KMS-11 (cell line): ENCODE data around the gene IL6R.
A peak's percentile ranks its signal among the peaks of the same experiment; 100 is the strongest.

Source experiments
- H2AFZ ChIP-seq: fragments of 200-600 bp; sonication (generic); 2 replicates; pipeline ENCODE4 v1.6.1; 2016; ENCODE audit warnings: antibody characterized with exemption, mixed run types, low read depth
- H3K27ac ChIP-seq: fragments of 200-600 bp; sonication (generic); 2 replicates; pipeline ENCODE4 v1.6.1; 2016; ENCODE audit warnings: mild to moderate bottlenecking, mixed run types
- H3K27me3 ChIP-seq: fragments of 200-600 bp; sonication (generic); 2 replicates; pipeline ENCODE4 v1.6.1; 2017; ENCODE audit warnings: mild to moderate bottlenecking, low read depth, mixed run types, moderate library complexity; ENCODE audit not compliant: insufficient read depth
- H3K36me3 ChIP-seq: fragments of 200-600 bp; sonication (generic); 2 replicates; pipeline ENCODE4 v1.6.1; 2017; ENCODE audit warnings: mild to moderate bottlenecking, mixed run types; ENCODE audit not compliant: insufficient read depth
- H3K4me1 ChIP-seq: fragments of 200-600 bp; sonication (generic); 2 replicates; pipeline ENCODE4 v1.6.1; 2016; ENCODE audit warnings: mild to moderate bottlenecking, low read depth, mixed run types; ENCODE audit not compliant: poor library complexity, severe bottlenecking
- H3K4me2 ChIP-seq: fragments of 200-600 bp; sonication (generic); 2 replicates; pipeline ENCODE4 v1.7.0; 2016; ENCODE audit warnings: mild to moderate bottlenecking, mixed run types
- H3K4me3 ChIP-seq: fragments of 200-600 bp; sonication (generic); IDR thresholded peaks from 2 replicates; pipeline ENCODE4 v1.6.1; 2017; ENCODE audit warnings: low read depth, low read length, mixed read lengths; ENCODE audit not compliant: insufficient read depth
- H3K79me2 ChIP-seq: fragments of 200-600 bp; sonication (generic); 2 replicates; pipeline ENCODE4 v1.6.1; 2016; ENCODE audit warnings: low read depth, mixed run types; ENCODE audit not compliant: insufficient read depth
- H3K9ac ChIP-seq: fragments of 200-600 bp; sonication (generic); 2 replicates; pipeline ENCODE4 v1.6.1; 2016; ENCODE audit warnings: mild to moderate bottlenecking, mixed run types
- H4K20me1 ChIP-seq: fragments of 200-600 bp; sonication (generic); 2 replicates; pipeline ENCODE4 v1.6.1; 2016; ENCODE audit warnings: mild to moderate bottlenecking, mixed run types; ENCODE audit not compliant: insufficient read depth
- TF ChIP-seq, protein P1 (sequence below): fragments of 200-600 bp; sonication (generic); conservative IDR thresholded peaks from 2 replicates; pipeline ENCODE4 v1.6.1; 2017; ENCODE audit warnings: low read depth, mild to moderate bottlenecking, antibody characterized with exemption, low read length, moderate library complexity, mixed read lengths

The IL6R gene

DNA sequence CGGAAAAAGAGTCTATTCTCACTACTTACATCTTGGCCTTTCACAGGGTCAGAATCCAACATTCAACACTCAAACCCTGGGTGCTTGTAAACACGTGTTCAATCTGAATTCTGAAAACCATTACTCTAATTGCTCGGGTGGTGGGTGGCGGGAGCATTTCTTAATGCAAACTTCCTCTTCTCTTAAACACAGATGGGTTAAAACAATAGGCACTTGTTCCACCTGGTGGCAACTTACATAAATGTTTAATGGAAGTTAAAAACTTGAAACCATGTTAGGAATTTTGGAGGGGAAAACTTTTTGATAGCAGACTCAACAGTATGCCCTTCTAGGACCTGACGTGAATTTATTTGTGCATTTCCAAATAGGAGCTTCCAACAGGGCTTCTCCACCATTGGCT is 73.5 kb downstream of the IL6R start:
- H3K9ac ChIP-seq: no peak overlapping the region
- no peak overlapping the region for H3K27ac ChIP-seq
- no peaks in the 10 kb centered on the region for H3K79me2 ChIP-seq
- H3K4me1 ChIP-seq: peaks cover 38% of the 10 kb centered on the region
- no peak overlapping the region; the same call in 1 of the 2 replicates for H3K4me2 ChIP-seq
- no peaks in the 10 kb centered on the region for H3K27me3 ChIP-seq
- no peaks in the 10 kb centered on the region for H4K20me1 ChIP-seq
- H3K4me3 ChIP-seq: no peak overlapping the region
- H3K36me3 ChIP-seq: no peaks in the 10 kb centered on the region
- no peak overlapping the region for H2AFZ ChIP-seq
- TF ChIP-seq, protein P1, sequence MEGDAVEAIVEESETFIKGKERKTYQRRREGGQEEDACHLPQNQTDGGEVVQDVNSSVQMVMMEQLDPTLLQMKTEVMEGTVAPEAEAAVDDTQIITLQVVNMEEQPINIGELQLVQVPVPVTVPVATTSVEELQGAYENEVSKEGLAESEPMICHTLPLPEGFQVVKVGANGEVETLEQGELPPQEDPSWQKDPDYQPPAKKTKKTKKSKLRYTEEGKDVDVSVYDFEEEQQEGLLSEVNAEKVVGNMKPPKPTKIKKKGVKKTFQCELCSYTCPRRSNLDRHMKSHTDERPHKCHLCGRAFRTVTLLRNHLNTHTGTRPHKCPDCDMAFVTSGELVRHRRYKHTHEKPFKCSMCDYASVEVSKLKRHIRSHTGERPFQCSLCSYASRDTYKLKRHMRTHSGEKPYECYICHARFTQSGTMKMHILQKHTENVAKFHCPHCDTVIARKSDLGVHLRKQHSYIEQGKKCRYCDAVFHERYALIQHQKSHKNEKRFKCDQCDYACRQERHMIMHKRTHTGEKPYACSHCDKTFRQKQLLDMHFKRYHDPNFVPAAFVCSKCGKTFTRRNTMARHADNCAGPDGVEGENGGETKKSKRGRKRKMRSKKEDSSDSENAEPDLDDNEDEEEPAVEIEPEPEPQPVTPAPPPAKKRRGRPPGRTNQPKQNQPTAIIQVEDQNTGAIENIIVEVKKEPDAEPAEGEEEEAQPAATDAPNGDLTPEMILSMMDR: peak; percentile 65

- Histone ChIP-seq H3K27me3 (no peaks in the 10 kb centered on the region), H3K36me3 (no peaks in the 10 kb centered on the region), H3K4me1 (peaks cover 38% of the 10 kb centered on the region), H3K4me3 (no peak overlapping the region), H3K27ac (no peak overlapping the region), H2AFZ (peak overlapping the region; percentile 31), H3K79me2 (no peaks in the 10 kb centered on the region), H3K9ac (peak overlapping the region; percentile 4; the same call in 1 of the 2 replicates), H3K4me2 (peak overlapping the region; percentile 30), H4K20me1 (no peaks in the 10 kb centered on the region)
- TF ChIP-seq, protein P1: peak; percentile 100
These were observed 74.8 kb downstream of the IL6R start for GRCh38 chr1:154479764-154480421.

- Histone ChIP-seq H3K79me2 (no peaks in the 10 kb centered on the region), H2AFZ (no peak overlapping the region), H3K9ac (no peak overlapping the region)
These were observed 75.9 kb downstream of the IL6R start for GRCh38 chr1:154481053-154481452.

GRCh38 chr1:154483941-154484803 is 79.0 kb downstream of the IL6R start:
- H2AFZ ChIP-seq: no peak overlapping the region
- H3K4me2 ChIP-seq: no peak overlapping the region
- no peaks in the 10 kb centered on the region for H3K36me3 ChIP-seq
- no peak overlapping the region for H3K9ac ChIP-seq
- no peaks in the 10 kb centered on the region for H3K79me2 ChIP-seq
- no peaks in the 10 kb centered on the region for H4K20me1 ChIP-seq
- no peaks in the 10 kb centered on the region for H3K27me3 ChIP-seq
- TF ChIP-seq, protein P1: no peak
- no peak overlapping the region for H3K27ac ChIP-seq
- peaks cover 28% of the 10 kb centered on the region for H3K4me1 ChIP-seq
- H3K4me3 ChIP-seq: no peak overlapping the region

More at GRCh38 chr1:154481053-154481452, 75.9 kb downstream of the IL6R start:
- H3K36me3 ChIP-seq: no peaks in the 10 kb centered on the region
- H3K4me2 ChIP-seq: peak overlapping the region; percentile 5; the same call in 1 of the 2 replicates
- no peaks in the 10 kb centered on the region for H4K20me1 ChIP-seq
- no peaks in the 10 kb centered on the region for H3K27me3 ChIP-seq
- TF ChIP-seq, protein P1: no peak; the same call in none of the 2 replicates
- no peak overlapping the region for H3K27ac ChIP-seq
- peaks cover 38% of the 10 kb centered on the region for H3K4me1 ChIP-seq
- no peak overlapping the region for H3K4me3 ChIP-seq
